Activated naive CD8-positive, alpha-beta T cell (primary cell): ENCODE measurements around the gene FERMT1.
"Not testable (repeated sequence)": the region's sequence is repeated elsewhere in the genome, so short reads cannot be mapped to it uniquely, and the experiment has no call there.

ENCODE experiments used
- H3K27ac Mint-ChIP-seq: one replicate; pipeline ENCODE4 v1.8.0; 2021; ENCODE audit warnings: mixed read lengths
- H3K27me3 Mint-ChIP-seq: one replicate; pipeline ENCODE4 v1.8.0; 2021; ENCODE audit warnings: mixed read lengths
- H3K36me3 Mint-ChIP-seq: one replicate; pipeline ENCODE4 v1.8.0; 2021; ENCODE audit warnings: mixed read lengths
- H3K4me1 Mint-ChIP-seq: one replicate; pipeline ENCODE4 v1.8.0; 2021; ENCODE audit warnings: low read depth, mixed read lengths
- H3K4me3 Mint-ChIP-seq: one replicate; pipeline ENCODE4 v1.8.0; 2021; ENCODE audit warnings: mild to moderate bottlenecking, mixed read lengths
- H3K9me3 Mint-ChIP-seq: one replicate; pipeline ENCODE4 v1.8.0; 2021; ENCODE audit warnings: low read depth, mixed read lengths

Gene FERMT1

GRCh38 chr20:6046432-6046831 is 76.4 kb downstream of the FERMT1 start:
- peaks cover 5% of the 10 kb centered on the region for H3K27me3 Mint-ChIP-seq
- no peaks in the 10 kb centered on the region for H3K4me1 Mint-ChIP-seq
- H3K36me3 Mint-ChIP-seq: peaks cover 6% of the 10 kb centered on the region
- no peak overlapping the region for H3K27ac Mint-ChIP-seq
- no peak overlapping the region for H3K4me3 Mint-ChIP-seq
- H3K9me3 Mint-ChIP-seq: no peaks in the 10 kb centered on the region

GRCh38 chr20:6045566-6045965 is 77.3 kb downstream of the FERMT1 start:
- Mint-ChIP-seq H3K27me3 (peaks cover 3% of the 10 kb centered on the region), H3K4me3 (no peak overlapping the region), H3K4me1 (no peaks in the 10 kb centered on the region), H3K9me3 (no peaks in the 10 kb centered on the region), H3K36me3 (peaks cover 7% of the 10 kb centered on the region), H3K27ac (no peak overlapping the region)

GRCh38 chr20:6044115-6044514 is 78.7 kb downstream of the FERMT1 start:
- H3K36me3 Mint-ChIP-seq: peaks cover 15% of the 10 kb centered on the region
- no peak overlapping the region for H3K27ac Mint-ChIP-seq
- H3K4me3 Mint-ChIP-seq: no peak overlapping the region
- H3K9me3 Mint-ChIP-seq: no peaks in the 10 kb centered on the region
- H3K27me3 Mint-ChIP-seq: no peaks in the 10 kb centered on the region
- no peaks in the 10 kb centered on the region for H3K4me1 Mint-ChIP-seq

GRCh38 chr20:6041808-6042265 is 81.0 kb downstream of the FERMT1 start:
- H3K4me1 Mint-ChIP-seq: no peaks in the 10 kb centered on the region
- H3K4me3 Mint-ChIP-seq: no peak overlapping the region
- H3K9me3 Mint-ChIP-seq: no peaks in the 10 kb centered on the region
- H3K27ac Mint-ChIP-seq: no peak overlapping the region
- H3K36me3 Mint-ChIP-seq: peaks cover 18% of the 10 kb centered on the region
- no peaks in the 10 kb centered on the region for H3K27me3 Mint-ChIP-seq

GRCh38 chr20:6040958-6041807 is 81.6 kb downstream of the FERMT1 start:
- Mint-ChIP-seq H3K4me3 (no peak overlapping the region), H3K27me3 (no peaks in the 10 kb centered on the region), H3K4me1 (no peaks in the 10 kb centered on the region), H3K27ac (no peak overlapping the region), H3K9me3 (no peaks in the 10 kb centered on the region), H3K36me3 (peaks cover 14% of the 10 kb centered on the region)

- Mint-ChIP-seq H3K4me1 (no peaks in the 10 kb centered on the region), H3K27ac (no peak overlapping the region), H3K27me3 (no peaks in the 10 kb centered on the region), H3K36me3 (peaks cover 14% of the 10 kb centered on the region), H3K9me3 (no peaks in the 10 kb centered on the region), H3K4me3 (no peak overlapping the region)
These were observed 82.3 kb downstream of the FERMT1 start for GRCh38 chr20:6040540-6040939.

- Mint-ChIP-seq H3K27ac (no peak overlapping the region), H3K36me3 (peaks cover 16% of the 10 kb centered on the region), H3K9me3 (no peaks in the 10 kb centered on the region), H3K4me3 (no peak overlapping the region), H3K27me3 (no peaks in the 10 kb centered on the region), H3K4me1 (peaks cover under 1% of the 10 kb centered on the region)
These were observed 83.1 kb downstream of the FERMT1 start for GRCh38 chr20:6039766-6040165.

GRCh38 chr20:6038256-6038655 is 84.6 kb downstream of the FERMT1 start:
- no peaks in the 10 kb centered on the region for H3K27me3 Mint-ChIP-seq
- peaks cover 20% of the 10 kb centered on the region for H3K36me3 Mint-ChIP-seq

GRCh38 chr20:6037082-6037481 is 85.7 kb downstream of the FERMT1 start:
- no peaks in the 10 kb centered on the region for H3K9me3 Mint-ChIP-seq
- H3K36me3 Mint-ChIP-seq: peaks cover 20% of the 10 kb centered on the region
- peaks cover 12% of the 10 kb centered on the region for H3K4me1 Mint-ChIP-seq
- H3K27ac Mint-ChIP-seq: no peak overlapping the region
- no peak overlapping the region for H3K4me3 Mint-ChIP-seq
- no peaks in the 10 kb centered on the region for H3K27me3 Mint-ChIP-seq

More at GRCh38 chr20:6038256-6038655, 84.6 kb downstream of the FERMT1 start:
- no peaks in the 10 kb centered on the region for H3K9me3 Mint-ChIP-seq
- no peak overlapping the region for H3K27ac Mint-ChIP-seq
- no peak overlapping the region for H3K4me3 Mint-ChIP-seq
- H3K4me1 Mint-ChIP-seq: peaks cover 7% of the 10 kb centered on the region

GRCh38 chr20:6036213-6036612 is 86.6 kb downstream of the FERMT1 start:
- Mint-ChIP-seq H3K4me1 (peaks cover 15% of the 10 kb centered on the region), H3K27me3 (no peaks in the 10 kb centered on the region), H3K9me3 (no peaks in the 10 kb centered on the region), H3K27ac (no peak overlapping the region), H3K4me3 (no peak overlapping the region), H3K36me3 (peaks cover 20% of the 10 kb centered on the region)

- H3K9me3 Mint-ChIP-seq: no peaks in the 10 kb centered on the region
- H3K27me3 Mint-ChIP-seq: no peaks in the 10 kb centered on the region
- H3K4me3 Mint-ChIP-seq: no peak overlapping the region
- H3K27ac Mint-ChIP-seq: peak overlapping the region; percentile 23
- H3K36me3 Mint-ChIP-seq: peaks cover 12% of the 10 kb centered on the region
- H3K4me1 Mint-ChIP-seq: peaks cover 30% of the 10 kb centered on the region
These were observed 88.5 kb downstream of the FERMT1 start for GRCh38 chr20:6034134-6034969.

GRCh38 chr20:6032907-6033306 is 89.9 kb downstream of the FERMT1 start:
- not testable (repeated sequence) for H3K9me3 Mint-ChIP-seq, H3K27me3 Mint-ChIP-seq, H3K27ac Mint-ChIP-seq, H3K4me3 Mint-ChIP-seq
- H3K36me3 Mint-ChIP-seq: peaks cover 12% of the 10 kb centered on the region
- peaks cover 36% of the 10 kb centered on the region for H3K4me1 Mint-ChIP-seq

- peak overlapping the region; percentile 50 for H3K27ac Mint-ChIP-seq
- no peaks in the 10 kb centered on the region for H3K9me3 Mint-ChIP-seq
- peak overlapping the region; percentile 1 for H3K4me3 Mint-ChIP-seq
- H3K4me1 Mint-ChIP-seq: peaks cover 52% of the 10 kb centered on the region
- no peaks in the 10 kb centered on the region for H3K27me3 Mint-ChIP-seq
- H3K36me3 Mint-ChIP-seq: peaks cover 15% of the 10 kb centered on the region
These were observed 92.3 kb downstream of the FERMT1 start for GRCh38 chr20:6030453-6031080.

GRCh38 chr20:6029538-6029937 is 93.3 kb downstream of the FERMT1 start:
- no peak overlapping the region for H3K4me3 Mint-ChIP-seq
- H3K4me1 Mint-ChIP-seq: peaks cover 56% of the 10 kb centered on the region
- peaks cover 4% of the 10 kb centered on the region for H3K9me3 Mint-ChIP-seq
- H3K36me3 Mint-ChIP-seq: peaks cover 19% of the 10 kb centered on the region
- H3K27me3 Mint-ChIP-seq: no peaks in the 10 kb centered on the region
- H3K27ac Mint-ChIP-seq: no peak overlapping the region

- Mint-ChIP-seq H3K27me3 (no peaks in the 10 kb centered on the region), H3K4me3 (no peak overlapping the region), H3K9me3 (peaks cover 8% of the 10 kb centered on the region), H3K4me1 (peaks cover 51% of the 10 kb centered on the region), H3K27ac (no peak overlapping the region), H3K36me3 (peaks cover 23% of the 10 kb centered on the region)
These were observed 94.0 kb downstream of the FERMT1 start for GRCh38 chr20:6028818-6029217.
